Mucosa of descending colon (tissue), 3 donors: ENCODE data around the gene NVL. TPM values are rescaled to one million over a fixed set of nuclear protein-coding genes. Genes with fewer than 3 reads are reported as not detected.

Experiments used
- ATAC-seq: fragments of 200-7000 bp; cut with Tn5 transposase; one replicate; pipeline ENCODE4 v1.9.1; 2020; ENCODE audit warnings: mild to moderate bottlenecking, moderate library complexity
- DNase-seq, 3 donors: peaks; one replicate each; pipeline ENCODE4 v3.0.0-alpha.2; 2020
- H3K36me3 ChIP-seq: fragments of 200-600 bp; one replicate; pipeline ENCODE4 v1.8.0; 2021; ENCODE audit warnings: low read depth, mild to moderate bottlenecking
- H3K4me1 ChIP-seq: fragments of 200-600 bp; one replicate; pipeline ENCODE4 v1.8.0; 2021; ENCODE audit warnings: low read depth, mild to moderate bottlenecking
- H3K4me3 ChIP-seq: fragments of 200-600 bp; one replicate; pipeline ENCODE4 v1.8.0; 2021; ENCODE audit warnings: mild to moderate bottlenecking
- H3K9me3 ChIP-seq: fragments of 200-600 bp; one replicate; pipeline ENCODE4 v1.8.0; 2021; ENCODE audit warnings: mild to moderate bottlenecking
- intact Hi-C, 2 donors: fragments of 100-400 bp; cut with DNase I in 1 of 2; cut with micrococcal nuclease in 1 of 2; formaldehyde crosslinking; loops; one replicate each; pipeline versions ENCODE4 v1.11.0 to v1.11.1; 2022; cut with DNase I, micrococcal nuclease
- total RNA-seq, 3 donors: library from RNA; stranded (reverse); fragmentation: NEBNext Ultra II Directional in 2 of 3; extraction: Animal tissue kit (Norgen Biotek cat#: 25700) in 2 of 3; gene quantifications; one replicate each; pipeline versions ENCODE4 v1.2.1 to v1.2.4, GENCODE V29; 2021 to 2023
- TF ChIP-seq, protein P1 (sequence below): fragments of 200-600 bp; IDR thresholded peaks from one replicate; pipeline ENCODE4 v1.8.0; 2022; ENCODE audit warnings: antibody characterized with exemption, mild to moderate bottlenecking
- donor health status: DM: no; HTN: no; CAD: no; lungs with moderate emphysema.
- donor health status: DM: no; HTN: no; CAD: no.
- donor health status: DM: no; HTN: yes; CAD: no.

NVL gene
- total RNA-seq, 3 donors from 2014 or later = 32.2 to 45.6 (median 34.7) TPM

DNA sequence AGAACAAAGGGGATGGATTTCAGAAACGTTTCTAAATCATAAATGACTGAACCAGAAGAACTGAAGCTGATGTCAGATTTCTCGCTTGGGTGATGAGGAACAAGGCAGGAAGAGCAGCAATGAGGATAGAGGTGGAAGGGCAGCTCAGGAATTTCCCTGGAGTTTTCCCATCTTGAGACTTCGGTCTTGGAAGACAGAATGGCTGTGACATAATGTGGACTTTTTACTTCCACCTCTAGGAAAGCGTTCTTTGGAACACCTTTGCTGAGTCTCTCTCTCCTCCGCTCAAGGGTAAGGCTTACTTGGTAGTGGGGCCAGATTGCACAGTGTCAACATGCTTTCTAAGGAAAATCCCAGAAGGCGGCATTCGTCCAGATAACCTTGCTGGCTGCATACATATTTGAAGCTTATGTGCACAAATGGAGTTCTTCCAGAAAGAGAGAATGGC, 110.3 kb downstream of the NVL start:
- ATAC-seq (no peak), DNase-seq (no peak)
- no peaks in the 10 kb centered on the region for H3K9me3 ChIP-seq
- H3K36me3 ChIP-seq = no peaks in the 10 kb centered on the region
- TF ChIP-seq, protein P1, sequence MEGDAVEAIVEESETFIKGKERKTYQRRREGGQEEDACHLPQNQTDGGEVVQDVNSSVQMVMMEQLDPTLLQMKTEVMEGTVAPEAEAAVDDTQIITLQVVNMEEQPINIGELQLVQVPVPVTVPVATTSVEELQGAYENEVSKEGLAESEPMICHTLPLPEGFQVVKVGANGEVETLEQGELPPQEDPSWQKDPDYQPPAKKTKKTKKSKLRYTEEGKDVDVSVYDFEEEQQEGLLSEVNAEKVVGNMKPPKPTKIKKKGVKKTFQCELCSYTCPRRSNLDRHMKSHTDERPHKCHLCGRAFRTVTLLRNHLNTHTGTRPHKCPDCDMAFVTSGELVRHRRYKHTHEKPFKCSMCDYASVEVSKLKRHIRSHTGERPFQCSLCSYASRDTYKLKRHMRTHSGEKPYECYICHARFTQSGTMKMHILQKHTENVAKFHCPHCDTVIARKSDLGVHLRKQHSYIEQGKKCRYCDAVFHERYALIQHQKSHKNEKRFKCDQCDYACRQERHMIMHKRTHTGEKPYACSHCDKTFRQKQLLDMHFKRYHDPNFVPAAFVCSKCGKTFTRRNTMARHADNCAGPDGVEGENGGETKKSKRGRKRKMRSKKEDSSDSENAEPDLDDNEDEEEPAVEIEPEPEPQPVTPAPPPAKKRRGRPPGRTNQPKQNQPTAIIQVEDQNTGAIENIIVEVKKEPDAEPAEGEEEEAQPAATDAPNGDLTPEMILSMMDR = no peak
- intact Hi-C loops = loop anchor here in 1 of 2 donors (5.0 kb wide), 1 partner anchor 38 kb away; no protein-coding TSS in a partner anchor
- H3K4me1 ChIP-seq = no peaks in the 10 kb centered on the region
- no peak overlapping the region for H3K4me3 ChIP-seq

DNA sequence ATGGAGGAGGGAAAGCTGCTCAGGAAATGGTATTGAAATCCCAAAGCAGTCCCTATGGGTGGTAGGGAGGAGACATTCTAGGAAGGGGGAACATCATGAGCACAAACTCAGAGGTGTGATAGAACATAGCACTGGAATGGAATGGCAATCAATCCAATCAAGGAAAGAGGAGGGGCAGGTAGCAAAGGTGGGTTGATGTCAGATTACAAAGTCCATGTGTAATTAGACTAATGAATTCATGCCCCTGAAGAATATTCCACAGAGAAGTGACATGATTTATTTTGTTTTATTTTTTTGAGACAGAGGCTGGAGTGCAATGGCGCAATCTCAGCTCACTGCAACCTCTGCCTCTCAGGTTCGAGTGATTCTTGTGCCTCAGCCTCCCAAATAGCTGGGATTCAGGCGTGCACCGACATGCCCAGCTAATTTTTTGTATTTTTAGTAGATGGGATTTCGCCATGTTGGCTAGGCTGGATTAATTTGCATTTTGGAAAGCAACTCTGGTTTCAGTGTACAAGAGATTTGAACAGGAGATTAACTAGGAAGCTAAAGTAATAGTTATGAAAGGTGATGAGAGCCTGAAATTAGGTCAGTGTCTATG, 110.9 kb downstream of the NVL start:
- intact Hi-C loops = no loop called here
- Histone ChIP-seq H3K36me3 (no peaks in the 10 kb centered on the region), H3K4me3 (no peak overlapping the region), H3K4me1 (peaks cover under 1% of the 10 kb centered on the region), H3K9me3 (no peaks in the 10 kb centered on the region)
- TF ChIP-seq, protein P1 = no peak
- ATAC-seq = no peak
- no peak for DNase-seq

DNA sequence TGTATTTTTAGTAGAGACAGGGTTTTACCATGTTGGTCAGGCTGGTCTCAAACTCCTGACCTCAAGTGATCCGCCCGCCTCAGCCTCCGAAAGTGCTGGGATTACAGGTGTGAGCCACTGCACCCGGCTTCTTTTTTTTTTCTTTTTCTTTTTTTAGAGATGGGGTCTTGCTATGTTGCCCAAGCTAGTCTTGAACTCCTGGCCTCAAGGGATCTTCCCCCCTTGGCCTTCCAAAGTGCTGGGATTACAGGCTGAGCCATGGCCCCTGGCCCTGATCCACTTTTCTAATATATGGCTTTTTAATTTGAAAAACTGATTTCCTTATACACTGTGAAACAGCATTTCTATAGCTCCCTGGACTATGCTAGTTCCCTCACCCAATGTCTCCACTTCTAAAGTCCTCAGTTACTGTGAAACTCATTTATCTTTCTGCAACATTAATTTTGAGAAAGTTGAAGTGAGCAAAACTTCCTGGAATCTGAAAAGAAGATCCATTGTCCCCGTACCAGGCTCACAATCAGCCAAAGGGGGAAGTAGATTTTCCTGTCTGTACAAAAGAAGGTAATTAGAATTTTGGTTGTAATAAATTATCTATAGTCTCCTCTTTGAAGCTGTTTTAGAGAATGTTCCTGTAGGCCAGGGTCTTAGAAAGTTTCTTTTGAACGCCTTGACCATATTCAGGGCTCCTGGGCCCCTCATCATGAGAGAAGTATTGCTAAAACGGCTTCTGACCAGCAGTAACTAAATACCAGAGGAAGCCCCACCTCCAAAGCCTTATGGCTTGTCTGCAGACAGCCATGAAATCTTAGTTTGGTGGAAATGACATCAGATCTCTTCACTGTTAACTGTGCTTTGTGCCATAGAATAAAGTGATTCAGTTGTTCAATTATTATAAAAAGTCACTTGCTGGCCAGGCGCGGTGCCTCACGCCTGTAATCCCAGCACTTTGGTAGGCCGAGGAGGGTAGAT, 112.0 kb downstream of the NVL start:
- ATAC-seq = no peak

DNA sequence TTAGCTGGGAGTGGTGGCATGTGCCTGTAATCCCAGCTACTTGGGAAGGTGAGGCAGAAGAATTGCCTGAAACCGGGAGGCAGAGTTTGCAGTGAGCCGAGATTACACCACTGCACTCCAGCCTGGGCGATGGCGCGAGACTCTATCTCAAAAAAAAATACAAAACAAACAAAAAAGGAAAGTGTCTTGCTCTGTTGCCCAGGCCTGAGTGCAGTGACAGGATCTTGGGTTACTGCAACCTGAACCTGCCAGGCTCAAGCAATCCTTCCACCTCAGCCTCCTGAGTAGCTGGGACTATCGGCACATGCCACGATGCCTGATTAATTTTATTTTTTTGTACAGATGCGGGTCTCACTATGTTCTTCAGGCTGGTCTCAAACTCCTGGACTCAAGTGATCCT, 113.6 kb downstream of the NVL start:
- Histone ChIP-seq H3K4me1 (peaks cover 7% of the 10 kb centered on the region), H3K9me3 (no peaks in the 10 kb centered on the region), H3K4me3 (no peak overlapping the region), H3K36me3 (no peaks in the 10 kb centered on the region)
- DNase-seq (no peak), ATAC-seq (no peak)
- TF ChIP-seq, protein P1 = no peak
- intact Hi-C loops = no loop called here

More for the DNA sequence above, 112.0 kb downstream of the NVL start:
- intact Hi-C loops = no loop called here
- H3K4me3 ChIP-seq = no peak overlapping the region
- no peak for DNase-seq
- no peaks in the 10 kb centered on the region for H3K9me3 ChIP-seq
- TF ChIP-seq, protein P1 = no peak
- H3K4me1 ChIP-seq = peaks cover 7% of the 10 kb centered on the region
- H3K36me3 ChIP-seq = no peaks in the 10 kb centered on the region

DNA sequence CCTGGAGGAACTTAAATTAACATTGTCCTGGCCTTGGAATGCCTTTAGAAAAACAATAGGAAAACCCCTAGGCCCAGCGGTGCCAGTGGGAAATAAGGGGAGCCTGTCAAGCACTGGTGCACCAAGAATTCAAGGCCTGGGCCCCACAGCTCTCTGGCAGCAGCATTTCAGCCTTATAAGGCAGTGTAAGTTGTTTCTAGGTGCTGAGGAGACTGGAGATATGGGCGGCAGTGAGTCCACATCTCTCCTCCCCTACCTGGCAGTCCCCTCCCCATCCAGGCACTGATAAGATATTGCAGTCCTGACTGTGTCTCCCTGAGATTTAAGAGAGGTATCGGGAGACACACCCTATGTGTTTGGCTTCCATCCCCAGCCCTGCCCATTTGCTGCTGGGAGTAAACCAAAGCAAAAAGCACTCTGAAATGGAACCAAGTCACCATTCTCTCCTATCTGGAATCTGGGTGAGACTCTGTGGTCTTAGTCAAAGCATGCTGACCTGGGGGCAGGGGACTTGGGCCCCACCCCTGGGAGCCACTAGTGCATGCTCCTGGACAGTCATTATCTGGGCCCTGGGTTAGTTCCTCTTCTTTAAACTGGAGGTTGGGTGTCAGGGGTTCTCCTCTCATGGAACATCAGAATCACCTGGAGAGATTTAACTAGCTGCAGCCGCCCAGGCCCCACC, 116.4 kb downstream of the NVL start:
- intact Hi-C loops = no loop called here
- Histone ChIP-seq H3K36me3 (no peaks in the 10 kb centered on the region), H3K4me3 (no peak overlapping the region), H3K4me1 (peaks cover 7% of the 10 kb centered on the region), H3K9me3 (no peaks in the 10 kb centered on the region)
- ATAC-seq (peak; percentile 83), DNase-seq (peak in 2 of 3 donors; percentile 19 to 32)
- TF ChIP-seq, protein P1 = no peak
